ENCODE data around the gene CARD19.

DNA sequence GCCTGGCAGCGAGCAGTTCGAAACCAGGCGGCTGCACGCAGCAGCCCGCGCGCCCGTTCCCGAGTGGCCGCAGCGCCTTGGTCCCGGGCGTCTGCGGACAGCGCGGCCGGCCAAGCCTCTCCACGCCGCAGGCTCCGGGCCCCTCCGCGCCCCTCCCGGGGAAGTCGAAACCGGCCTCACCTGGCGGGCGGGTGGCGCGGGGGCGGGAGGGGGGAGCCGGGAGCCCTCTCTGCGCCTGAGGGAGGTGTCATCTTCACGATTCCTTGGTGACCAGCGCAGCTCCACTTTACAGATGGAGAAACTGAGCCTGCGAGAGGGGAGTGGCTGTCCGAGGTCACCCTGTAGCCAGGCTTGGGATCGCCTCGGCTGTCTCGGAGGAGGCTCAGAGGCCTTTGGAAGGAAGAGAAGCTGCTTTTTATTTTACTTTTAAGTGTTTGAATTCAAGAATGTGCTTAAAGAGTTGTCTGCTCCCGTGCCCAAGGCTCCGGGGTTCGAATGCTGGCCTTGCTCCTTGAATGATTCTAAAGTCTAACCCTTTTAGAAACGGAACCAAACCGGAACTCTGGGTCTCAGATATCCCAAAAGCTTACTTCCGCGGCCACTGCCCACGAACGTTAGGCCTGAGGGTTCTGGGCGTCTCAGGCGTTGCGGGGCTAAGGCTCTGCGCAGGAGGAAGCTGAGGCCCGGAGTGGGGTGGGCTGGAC, 36.9 kb upstream of the CARD19 start:
- TF ChIP-seq EP300 (IDR thresholded peaks at IDR 0.05; ENCODE audit: borderline replicate concordance) (no peak), TAF1 (IDR thresholded peaks at IDR 0.05; ENCODE audit: low read depth) (no peak), FOXM1 (IDR thresholded peaks at IDR 0.05; ENCODE audit: borderline replicate concordance, low read depth) (no peak), YY1 (IDR thresholded peaks at IDR 0.05; ENCODE audit: low read depth) (no peak), CREB1 (IDR thresholded peaks at IDR 0.05; ENCODE audit: low read depth) (no peak), RAD21 (IDR thresholded peaks at IDR 0.05; ENCODE audit: low read depth) (no peak), NFIC (IDR thresholded peaks at IDR 0.05) (no peak), ZBTB7A (IDR thresholded peaks at IDR 0.05; ENCODE audit: low read depth) (no peak)
- TF ChIP-seq, protein P1, sequence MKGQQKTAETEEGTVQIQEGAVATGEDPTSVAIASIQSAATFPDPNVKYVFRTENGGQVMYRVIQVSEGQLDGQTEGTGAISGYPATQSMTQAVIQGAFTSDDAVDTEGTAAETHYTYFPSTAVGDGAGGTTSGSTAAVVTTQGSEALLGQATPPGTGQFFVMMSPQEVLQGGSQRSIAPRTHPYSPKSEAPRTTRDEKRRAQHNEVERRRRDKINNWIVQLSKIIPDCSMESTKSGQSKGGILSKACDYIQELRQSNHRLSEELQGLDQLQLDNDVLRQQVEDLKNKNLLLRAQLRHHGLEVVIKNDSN (IDR thresholded peaks at IDR 0.05) = no peak
- TF ChIP-seq, protein P2, sequence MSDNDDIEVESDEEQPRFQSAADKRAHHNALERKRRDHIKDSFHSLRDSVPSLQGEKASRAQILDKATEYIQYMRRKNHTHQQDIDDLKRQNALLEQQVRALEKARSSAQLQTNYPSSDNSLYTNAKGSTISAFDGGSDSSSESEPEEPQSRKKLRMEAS (IDR thresholded peaks at IDR 0.05) = no peak
